Articular chondrocyte of knee joint (primary cell): ENCODE data around the gene DNAH6. TPM values are rescaled to one million over a fixed set of nuclear protein-coding genes. Genes with fewer than 3 reads are reported as not detected.

ENCODE experiments used
- total RNA-seq: library from RNA; depleted of rRNA; stranded (reverse); fragments of >200 nt; gene quantifications from 2 replicates; pipeline ENCODE4 v1.2.3, GENCODE V29; 2012

The DNAH6 gene
- 0.26 and 0.86 TPM in 2 replicates for total RNA-seq

DNA sequence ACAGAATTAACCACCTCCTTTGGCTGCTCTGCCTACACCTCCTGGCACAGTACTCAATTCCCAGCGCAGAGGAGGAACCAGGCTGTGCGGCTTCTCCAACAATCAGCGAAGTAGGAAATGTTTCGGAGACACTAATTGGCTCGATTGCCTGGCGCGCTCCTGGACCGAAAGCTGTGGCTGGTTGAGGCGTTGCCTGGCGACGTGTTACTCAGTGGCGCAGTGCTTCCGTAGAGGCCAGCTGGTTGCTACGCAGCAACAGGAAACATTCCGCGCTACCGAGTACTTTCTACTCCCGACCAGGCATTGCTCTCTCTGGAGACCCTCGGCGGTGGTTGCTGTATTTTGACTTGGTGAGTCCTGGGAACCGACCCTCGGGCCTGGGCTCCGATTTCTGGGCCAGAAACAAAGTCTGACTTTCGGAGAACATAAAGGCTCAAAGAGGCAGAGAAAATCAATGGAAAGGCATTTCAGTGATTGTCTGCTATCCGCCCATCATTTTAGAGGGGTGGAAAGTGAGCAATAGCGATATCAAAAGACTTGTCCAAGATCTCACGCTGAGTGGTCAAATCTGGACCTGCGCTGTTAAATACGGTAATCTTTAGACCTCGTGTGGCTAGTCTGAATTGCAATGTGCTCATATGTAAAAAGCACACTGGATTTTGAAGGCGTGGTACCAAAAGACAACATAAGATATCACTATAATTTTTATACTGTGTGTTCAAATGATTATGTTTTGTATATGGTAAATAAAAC, at the start of gene DNAH6:
Gene DNAH6 (plus strand): TSS at position 265 of the 753 bp plus-strand sequence. CDS start 1,329 bp downstream, outside the sequence.

Other genes starting within 250 kb of the DNAH6 start
- 52.2 and 66.1 TPM in 2 replicates for gene SUCLG1, start 57.2 kb upstream of the DNAH6 start, total RNA-seq